ENCODE data around the gene PKD2. TPM values are rescaled to one million over a fixed set of nuclear protein-coding genes. Genes with fewer than 3 reads are reported as not detected.
A peak's percentile ranks its signal among the peaks of the same experiment; 100 is the strongest.

The PKD2 gene
- total RNA-seq = 37.0 TPM

DNA sequence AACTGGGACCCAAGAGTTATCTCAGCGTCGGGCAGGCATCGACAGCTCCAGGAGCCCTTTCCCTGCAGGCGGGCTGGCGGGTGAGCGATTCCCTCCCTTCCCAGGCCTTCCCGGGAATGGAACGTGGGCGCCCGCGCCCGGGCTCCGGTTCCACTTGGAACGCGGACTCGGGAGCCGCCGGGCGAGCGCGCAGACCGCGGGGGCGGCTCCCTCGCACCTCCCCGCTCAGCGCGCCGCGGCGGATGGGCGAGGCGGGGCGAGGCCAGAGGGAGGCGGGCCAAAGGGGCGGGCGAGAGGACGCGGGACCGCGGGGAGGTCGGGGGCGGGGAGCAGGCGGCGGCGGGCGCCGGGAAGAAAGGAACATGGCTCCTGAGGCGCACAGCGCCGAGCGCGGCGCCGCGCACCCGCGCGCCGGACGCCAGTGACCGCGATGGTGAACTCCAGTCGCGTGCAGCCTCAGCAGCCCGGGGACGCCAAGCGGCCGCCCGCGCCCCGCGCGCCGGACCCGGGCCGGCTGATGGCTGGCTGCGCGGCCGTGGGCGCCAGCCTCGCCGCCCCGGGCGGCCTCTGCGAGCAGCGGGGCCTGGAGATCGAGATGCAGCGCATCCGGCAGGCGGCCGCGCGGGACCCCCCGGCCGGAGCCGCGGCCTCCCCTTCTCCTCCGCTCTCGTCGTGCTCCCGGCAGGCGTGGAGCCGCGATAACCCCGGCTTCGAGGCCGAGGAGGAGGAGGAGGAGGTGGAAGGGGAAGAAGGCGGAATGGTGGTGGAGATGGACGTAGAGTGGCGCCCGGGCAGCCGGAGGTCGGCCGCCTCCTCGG lies at the start of gene PKD2:
PKD2 (plus strand) TSS at position 332 of the 818 bp plus-strand sequence; CDS start at position 431, 99 bp downstream.
- DNase-seq (ENCODE audit: low spot score) = peak; percentile 90

DNA sequence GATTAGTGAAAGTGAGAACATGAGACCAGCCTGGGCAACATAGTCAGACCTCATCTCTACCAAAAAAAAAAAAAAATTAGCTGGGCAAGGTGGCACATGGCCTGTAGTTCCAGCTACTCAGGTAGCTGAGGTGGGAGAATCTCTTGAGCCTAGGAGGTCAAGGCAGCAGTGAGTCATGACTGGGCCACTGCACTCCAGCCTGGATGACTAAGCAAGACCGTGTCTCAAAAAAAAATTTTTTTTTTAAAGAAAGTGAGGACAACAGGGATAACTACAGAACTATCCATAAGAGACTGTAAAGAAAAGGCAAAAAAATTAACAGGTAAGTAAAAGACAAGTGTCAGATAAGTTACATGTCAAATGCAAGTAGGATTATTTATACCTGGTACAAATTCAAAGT lies 45.4 kb upstream of the PKD2 start:
- no peak for DNase-seq (ENCODE audit: low spot score)

DNA sequence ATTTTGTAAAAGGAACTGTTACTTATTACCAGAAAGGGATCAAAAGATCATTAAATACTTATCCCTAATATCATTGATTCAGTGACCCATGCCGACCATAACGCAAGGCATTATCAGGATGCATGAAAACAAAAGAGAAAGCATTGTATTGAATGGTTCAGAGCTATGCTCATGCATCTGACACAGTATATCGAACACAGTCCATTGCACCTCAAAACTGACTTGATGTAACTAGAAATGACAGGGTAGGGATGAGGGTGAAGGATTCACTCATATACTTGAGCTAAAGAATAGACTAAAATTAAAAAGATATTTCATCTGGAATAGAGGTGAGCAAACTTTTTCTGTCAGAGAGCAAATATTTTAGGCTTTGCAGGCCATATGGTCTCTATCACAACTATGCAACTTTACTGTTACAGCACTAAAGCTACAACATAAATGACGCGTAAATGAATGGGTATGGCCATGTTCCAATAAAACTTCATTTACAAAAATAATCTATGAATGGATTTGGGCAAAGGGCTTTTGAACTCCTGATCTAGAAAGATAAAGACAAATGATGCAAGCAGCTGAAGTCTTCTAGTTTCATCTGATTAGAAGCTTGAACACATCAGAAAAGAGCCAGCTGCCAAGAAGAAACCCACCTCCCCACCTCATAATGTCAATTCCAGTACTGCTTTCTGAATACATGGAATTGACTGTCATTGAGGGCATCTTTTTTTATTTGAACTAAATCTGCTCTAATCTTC lies 44.9 kb upstream of the PKD2 start:
- DNase-seq (ENCODE audit: low spot score) = no peak

DNA sequence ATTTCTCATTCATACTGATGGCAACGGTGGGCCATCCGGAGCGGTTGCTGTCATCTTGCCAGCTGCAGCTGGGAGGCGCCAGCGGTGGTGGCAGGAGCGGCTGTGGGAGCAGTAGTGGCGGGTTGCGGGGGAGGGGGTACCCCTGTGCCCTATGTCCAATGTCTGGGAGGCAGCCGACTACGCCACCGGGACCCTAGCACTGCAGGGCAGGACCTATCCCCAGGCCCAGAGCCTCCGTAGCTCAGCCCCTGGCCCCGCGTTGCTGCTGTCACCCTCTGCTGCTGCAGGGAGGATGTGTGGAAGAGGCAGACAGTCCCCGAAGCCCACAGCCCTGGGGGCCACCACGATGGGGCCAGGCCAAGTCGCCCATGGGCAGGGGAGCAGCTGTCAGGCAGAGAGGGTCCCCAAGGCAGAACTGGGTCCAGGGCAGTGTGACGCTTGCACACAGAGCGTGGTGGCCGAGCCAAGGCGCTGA lies 41.9 kb upstream of the PKD2 start:
- no peak for DNase-seq (ENCODE audit: low spot score)

DNA sequence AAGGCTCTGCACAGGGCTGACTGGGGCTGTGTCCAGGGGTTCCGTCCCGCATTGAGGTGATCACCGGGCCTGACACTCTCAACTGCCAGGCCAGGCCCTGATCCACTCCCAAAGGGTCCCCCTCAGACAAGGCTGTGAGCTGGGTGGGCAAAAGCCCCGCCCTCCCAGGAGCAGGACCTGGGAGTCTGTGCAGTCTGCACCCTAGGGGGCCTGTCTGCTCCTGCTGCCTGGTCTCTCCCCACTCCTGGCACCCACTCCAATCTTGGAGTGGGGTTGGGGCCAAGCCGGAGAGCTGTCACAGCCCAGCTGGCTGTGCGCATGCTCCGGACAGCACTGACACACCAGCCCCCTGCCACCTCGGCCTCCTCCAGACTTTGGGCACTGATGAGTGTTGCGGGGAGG lies 41.3 kb upstream of the PKD2 start:
- DNase-seq (ENCODE audit: low spot score) = no peak

DNA sequence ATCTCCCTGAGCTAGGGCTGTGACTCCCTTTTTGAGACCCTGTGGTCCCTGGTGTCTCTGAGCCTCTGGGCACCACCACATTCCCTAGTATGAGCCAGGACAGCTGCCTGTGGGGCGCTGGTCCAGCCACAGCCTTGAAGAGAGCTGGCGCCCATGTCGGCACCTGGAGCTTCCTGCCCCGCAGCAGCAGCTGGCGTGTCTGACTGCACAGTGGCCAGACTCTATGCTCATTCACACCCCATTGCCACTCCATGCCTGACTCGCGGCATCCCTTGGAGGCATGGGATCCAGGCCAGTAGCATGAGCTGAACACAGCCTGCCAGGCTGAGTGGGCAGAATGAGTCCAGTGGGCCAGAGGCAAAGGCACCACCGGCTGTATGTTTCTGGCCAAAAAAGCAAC lies 40.2 kb upstream of the PKD2 start:
- no peak for DNase-seq (ENCODE audit: low spot score)

DNA sequence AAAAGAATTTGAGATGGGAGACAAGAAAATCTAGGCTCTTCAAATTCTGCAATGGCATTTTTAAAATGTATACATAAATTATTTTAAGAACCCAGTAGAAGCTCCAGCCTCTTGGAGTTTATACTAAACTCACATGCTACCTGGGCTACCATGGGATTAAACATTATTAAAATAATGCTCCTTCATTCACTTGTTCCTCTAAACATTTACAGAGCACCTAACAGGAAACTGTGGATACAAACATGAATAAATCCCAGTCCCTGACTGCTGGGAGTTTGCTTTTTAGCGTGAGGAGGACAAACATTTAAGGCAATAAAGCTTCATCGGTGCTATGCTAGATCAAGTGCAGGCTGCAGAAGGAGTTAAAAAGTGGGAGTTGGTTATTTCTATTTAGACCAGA lies 37.3 kb upstream of the PKD2 start:
- DNase-seq (ENCODE audit: low spot score) = no peak

DNA sequence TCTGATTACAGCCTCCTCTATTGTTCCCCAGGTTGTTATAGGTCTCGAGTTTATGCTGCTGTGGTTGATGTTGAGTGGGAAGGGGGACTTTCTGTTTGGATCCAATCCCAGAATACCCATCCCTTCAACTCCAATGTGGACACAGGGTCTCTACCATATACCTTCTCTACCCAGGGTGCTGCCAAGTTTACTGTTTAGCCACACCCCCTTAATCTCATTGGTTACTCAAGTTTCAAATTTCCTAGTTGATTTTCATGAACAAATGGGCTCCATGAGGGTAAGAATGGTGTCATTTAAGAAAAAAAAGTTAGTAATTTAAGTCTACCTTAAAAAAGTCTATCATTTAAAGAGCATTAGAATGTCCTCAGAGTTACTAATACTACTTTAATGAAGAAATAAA lies 35.6 kb upstream of the PKD2 start:
- DNase-seq (ENCODE audit: low spot score) = no peak

DNA sequence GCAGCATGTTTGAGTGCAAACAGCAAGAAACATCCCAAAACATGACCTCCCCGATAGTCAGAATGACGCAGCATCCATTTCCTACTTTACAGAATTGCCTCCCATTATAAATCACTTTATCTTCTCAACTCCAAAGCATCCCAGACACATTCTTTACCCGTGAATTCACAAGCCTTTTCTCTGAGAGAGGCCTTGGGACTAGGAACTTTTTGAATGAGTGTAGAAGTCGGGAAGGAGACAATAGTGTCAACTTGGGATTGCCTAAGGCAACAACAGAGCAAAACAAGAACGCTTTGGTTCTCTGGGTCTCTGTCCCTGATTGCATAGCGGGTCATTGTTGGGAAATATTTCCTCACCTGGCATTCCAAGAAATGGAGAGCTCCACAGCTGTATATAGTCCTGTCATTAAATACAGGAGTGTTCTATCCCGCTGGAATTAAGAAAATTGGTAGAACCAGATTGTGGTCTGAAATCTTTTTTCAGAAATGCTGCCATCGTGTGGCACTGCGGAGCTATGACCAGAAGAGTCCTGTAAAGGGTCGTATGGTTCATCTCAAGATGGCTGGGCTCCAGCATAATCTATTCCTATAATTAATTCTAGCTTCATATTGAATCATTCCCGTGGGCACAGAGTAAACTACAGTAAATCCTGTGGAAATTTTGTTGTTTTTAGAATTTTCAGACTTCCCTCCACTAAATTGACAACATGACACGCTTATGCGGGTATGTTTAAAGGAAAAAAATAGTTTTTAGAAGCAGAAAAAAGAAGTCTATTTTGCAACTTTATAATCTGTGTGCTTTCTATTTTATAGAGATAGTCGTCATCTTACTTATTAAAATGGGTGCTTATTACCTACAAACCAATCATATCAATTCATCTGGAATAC lies 33.9 kb upstream of the PKD2 start:
- no peak for DNase-seq (ENCODE audit: low spot score)

DNA sequence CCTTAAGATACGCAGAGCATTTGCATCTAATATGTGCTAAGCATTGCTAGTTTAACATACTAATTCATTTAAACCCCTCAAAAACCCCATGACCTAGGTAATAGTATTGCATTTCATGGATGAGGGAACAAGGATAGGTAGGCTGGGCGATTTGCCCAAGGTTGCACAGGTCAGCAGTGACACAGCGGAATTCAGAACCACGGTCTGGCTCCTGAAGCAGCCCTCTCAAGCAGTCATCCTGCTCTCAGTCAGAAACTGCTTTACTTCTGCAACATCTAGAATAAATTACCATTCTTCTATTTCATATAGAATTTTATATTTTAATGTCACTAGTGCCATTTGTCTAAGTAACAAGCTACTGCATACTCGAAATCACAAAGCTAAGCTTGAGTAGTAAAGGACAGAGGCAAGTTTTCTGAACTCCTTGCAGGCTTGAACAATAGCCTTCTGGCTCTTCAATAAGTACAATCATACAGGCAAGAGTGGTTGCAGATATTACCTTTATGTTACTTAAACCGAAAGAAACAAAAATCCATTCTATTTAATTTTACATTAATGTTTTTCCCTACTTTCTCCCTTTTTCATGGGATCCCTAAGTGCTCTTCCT lies 32.5 kb upstream of the PKD2 start:
- DNase-seq (ENCODE audit: low spot score) = no peak

DNA sequence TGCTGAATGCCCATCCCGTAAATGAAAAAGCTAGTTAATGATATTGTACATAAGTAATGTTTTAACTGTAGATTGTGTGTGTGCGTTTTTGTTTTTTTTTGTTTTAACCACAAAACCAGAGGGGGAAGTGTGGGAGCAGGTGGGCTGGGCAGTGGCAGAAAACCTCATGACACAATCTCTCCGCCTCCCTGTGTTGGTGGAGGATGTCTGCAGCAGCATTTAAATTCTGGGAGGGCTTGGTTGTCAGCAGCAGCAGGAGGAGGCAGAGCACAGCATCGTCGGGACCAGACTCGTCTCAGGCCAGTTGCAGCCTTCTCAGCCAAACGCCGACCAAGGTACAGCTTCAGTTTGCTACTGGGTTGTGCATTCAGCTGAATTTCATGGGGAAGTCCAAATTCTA lies 32.0 kb upstream of the PKD2 start, which contains the start of gene SPP1:
SPP1 (plus strand) TSS at position 249 of the 400 bp plus-strand sequence. CDS start 1,182 bp downstream, outside the sequence.
- DNase-seq (ENCODE audit: low spot score) = no peak

DNA sequence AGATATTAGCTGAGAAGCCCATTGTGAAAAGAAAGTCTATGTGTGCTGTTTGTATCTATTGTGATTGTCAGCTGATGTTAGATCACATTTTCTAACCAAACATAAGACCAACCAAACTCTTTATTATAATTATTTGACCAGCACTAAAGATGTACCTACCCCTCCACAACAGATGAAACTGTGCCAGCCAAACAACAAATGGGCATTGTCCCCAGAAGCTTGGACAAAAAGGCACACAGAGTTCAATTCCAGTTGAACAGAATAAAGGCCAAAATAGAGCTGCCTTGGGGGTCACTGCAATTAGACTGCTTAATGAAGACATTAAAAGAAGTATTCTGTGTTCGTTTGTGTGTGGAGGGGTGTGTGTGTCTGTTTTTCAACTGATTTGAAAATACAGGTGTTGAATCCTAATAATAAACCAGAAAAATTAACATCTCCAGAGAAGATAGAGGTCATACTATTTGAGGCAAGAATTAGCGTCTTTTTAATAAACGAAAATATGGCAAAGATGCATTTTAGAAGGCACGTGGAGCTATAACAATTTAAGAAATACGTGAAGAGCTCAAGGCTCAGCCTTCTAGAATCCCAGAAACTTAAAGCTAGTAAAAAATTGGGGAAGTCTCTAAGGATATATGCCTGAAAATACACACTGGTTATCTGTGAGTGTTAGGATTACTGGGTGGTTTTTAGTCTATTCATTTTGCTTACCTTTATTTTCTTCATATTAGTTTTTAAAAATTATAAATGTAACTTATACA lies 29.7 kb upstream of the PKD2 start:
- no peak for DNase-seq (ENCODE audit: low spot score)

DNA sequence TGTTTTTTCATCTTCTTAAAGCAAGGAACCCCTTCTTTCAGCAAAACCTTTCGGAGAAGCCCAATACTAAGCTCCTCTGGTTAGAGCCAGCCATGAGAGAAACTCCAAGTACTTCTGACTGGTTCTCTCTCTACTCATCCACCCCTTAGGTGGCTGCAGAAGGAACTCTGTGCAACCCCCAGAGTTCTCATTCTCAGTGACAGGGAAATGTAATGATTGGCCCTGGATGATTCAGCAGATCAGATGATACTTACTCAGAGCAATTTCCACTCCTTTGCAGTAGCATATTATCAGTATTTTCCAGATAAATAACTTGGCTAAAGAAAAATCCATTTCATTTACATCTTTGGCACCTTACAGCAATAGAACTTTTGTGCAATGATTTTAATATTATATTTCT lies 28.8 kb upstream of the PKD2 start:
- DNase-seq (ENCODE audit: low spot score) = no peak

DNA sequence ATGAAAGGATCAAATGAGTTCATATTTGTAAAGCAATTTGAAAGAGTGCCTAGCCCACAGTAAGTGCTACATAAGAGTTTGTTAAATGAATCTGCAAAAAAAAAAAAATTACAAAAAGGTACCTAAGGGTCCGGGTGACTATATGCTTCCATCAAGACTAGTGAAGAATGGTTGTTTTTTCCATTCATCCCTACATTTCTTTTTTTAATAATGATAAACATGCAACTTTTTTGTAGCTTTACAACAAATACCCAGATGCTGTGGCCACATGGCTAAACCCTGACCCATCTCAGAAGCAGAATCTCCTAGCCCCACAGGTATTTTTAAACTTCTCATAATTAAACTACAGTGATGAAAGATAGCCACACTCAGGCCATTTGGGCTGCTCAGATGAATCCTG lies 27.6 kb upstream of the PKD2 start:
- no peak for DNase-seq (ENCODE audit: low spot score)

DNA sequence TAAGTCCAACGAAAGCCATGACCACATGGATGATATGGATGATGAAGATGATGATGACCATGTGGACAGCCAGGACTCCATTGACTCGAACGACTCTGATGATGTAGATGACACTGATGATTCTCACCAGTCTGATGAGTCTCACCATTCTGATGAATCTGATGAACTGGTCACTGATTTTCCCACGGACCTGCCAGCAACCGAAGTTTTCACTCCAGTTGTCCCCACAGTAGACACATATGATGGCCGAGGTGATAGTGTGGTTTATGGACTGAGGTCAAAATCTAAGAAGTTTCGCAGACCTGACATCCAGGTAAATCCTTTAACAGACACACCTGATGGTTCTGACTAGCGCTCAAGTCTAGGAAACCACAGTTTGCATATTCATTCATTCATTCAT lies 25.9 kb upstream of the PKD2 start:
- DNase-seq (ENCODE audit: low spot score) = no peak

DNA sequence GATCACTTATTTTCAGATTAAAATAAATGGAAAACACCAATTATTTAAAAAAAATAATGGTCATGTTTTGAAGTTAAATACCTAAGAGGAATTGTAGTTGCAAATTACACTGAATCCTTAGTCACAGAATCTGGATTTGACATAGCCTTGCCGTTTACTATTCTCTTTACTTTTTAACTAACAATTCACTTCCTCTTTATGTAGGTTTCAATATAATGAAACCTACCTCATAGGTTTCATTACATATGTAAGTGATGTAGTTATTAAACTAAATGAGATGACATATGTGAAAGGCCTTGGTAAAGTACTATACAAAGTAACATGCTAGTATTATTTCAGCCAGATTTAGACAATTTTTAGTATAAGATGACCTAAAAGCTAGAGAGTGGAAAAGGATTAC lies 25.4 kb upstream of the PKD2 start:
- DNase-seq (ENCODE audit: low spot score) = no peak

DNA sequence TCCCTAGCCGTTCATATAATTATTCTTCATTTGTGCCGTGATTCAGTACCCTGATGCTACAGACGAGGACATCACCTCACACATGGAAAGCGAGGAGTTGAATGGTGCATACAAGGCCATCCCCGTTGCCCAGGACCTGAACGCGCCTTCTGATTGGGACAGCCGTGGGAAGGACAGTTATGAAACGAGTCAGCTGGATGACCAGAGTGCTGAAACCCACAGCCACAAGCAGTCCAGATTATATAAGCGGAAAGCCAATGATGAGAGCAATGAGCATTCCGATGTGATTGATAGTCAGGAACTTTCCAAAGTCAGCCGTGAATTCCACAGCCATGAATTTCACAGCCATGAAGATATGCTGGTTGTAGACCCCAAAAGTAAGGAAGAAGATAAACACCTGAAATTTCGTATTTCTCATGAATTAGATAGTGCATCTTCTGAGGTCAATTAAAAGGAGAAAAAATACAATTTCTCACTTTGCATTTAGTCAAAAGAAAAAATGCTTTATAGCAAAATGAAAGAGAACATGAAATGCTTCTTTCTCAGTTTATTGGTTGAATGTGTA lies 24.9 kb upstream of the PKD2 start:
- DNase-seq (ENCODE audit: low spot score) = no peak

DNA sequence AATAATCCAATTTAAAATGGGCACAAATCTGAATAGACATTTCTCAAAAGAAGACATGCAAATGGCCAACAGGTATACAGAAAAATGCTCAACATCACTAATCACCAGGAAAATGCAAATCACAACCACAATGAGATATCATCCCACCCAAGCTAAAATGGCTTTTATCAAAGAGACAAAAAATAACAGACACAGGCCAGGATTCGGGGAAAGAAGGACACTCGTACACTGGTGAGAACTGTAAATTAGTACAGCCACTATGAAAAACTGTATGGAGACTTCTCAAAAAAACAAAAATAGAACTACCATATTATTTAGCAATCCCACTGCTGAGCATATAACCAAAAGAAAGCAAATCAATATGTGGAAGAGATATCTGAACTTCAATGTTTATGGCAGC lies 23.4 kb upstream of the PKD2 start:
- no peak for DNase-seq (ENCODE audit: low spot score)

DNA sequence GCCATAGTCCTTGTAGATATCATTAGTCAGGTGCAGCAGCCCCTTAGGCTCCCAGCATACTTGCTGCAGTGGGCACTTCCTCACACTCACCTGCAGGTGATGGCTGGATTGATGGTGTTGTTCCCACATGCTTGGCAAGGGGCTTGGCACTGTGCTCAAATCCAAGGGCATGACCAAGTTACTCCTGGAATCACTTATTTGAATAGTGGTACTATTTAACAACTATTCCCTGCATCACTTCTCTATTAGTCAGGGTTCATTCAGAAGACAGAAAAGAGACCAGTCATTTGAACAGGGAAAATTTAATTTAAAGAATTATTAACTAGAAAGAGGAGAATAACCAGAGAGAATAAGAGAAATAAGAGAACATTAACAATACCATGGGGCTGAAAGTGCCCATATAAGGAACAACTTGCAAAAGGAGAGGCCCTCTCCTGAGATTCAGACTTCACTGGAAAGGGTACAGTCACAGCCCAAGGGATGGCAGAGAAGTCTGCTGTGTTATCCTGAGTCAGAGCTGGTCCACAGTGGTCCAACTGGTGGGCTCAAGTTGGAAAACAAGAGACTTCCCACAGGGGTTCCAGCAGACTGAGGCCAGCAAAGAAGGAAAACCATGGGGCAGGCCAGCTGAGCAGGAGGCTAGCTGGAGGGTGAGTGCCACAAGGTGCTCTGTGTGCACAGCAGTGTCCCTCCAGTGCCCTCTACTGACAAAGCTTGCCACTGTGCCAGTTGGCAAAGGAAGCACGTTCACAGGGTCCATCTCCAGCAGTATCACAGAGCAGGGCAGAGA lies 22.1 kb upstream of the PKD2 start:
- peak; percentile 54 for DNase-seq (ENCODE audit: low spot score)

DNA sequence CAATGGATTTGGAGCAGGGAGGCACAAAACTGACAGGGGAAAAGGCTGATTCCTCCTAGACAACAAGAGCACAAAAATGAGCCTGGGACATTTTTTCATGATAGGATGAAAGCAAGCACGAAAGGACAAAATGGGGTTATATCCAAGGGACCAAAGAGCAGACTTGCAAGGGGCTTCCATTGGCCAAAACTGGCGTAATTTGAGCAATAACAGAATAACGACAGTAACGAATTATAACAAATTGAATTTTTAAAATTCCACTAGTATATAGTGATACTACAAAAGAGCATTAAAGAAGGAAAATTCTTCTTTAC lies 21.6 kb upstream of the PKD2 start:
- no peak for DNase-seq (ENCODE audit: low spot score)

All from ureter (tissue), 1 donor.